ENCODE measurements around the gene COG2. TPM values are rescaled to one million over a fixed set of nuclear protein-coding genes. Genes with fewer than 3 reads are reported as not detected.

COG2 gene
- total and polyA plus RNA-seq, 2 of the 13 experiments (the other 11 are each of a cell fraction or from before 2014, with no cell fraction given), result 16.8 to 36.3 TPM

- TF ChIP-seq E2F2 (CRISPR knock-in tag; IDR thresholded peaks at IDR 0.05; ENCODE audit: borderline replicate concordance), result no peak
- TF ChIP-seq ZNF24 (IDR thresholded peaks at IDR 0.05), result no peak
- TF ChIP-seq MAZ (IDR thresholded peaks at IDR 0.05; ENCODE audit: borderline replicate concordance, low read depth, low read length), result no peak
- no peak for TF ChIP-seq MAZ (CRISPR knock-in tag; IDR thresholded peaks at IDR 0.05; ENCODE audit: low read depth)
- TF ChIP-seq ZSCAN21 (CRISPR knock-in tag; IDR thresholded peaks at IDR 0.05; ENCODE audit: borderline replicate concordance), result no peak
- no peak for TF ChIP-seq ATAD3A (CRISPR knock-in tag; IDR thresholded peaks at IDR 0.05)
- no peak for TF ChIP-seq HNF1A (IDR thresholded peaks at IDR 0.05; ENCODE audit: low read depth)
- 0 out of 2 replicates have a peak, but pooled peaks have one; percentile 23 for TF ChIP-seq HNF1A (CRISPR knock-in tag; IDR thresholded peaks at IDR 0.05; ENCODE audit: borderline replicate concordance)
- TF ChIP-seq MAX (IDR thresholded peaks at IDR 0.05), result 0 out of 2 replicates have a peak, but pooled peaks have one; percentile 38
- TF ChIP-seq HNRNPUL1 (IDR thresholded peaks at IDR 0.05; ENCODE audit: low read depth, low read length), result no peak
- no peak for TF ChIP-seq ZNF770 (CRISPR knock-in tag; IDR thresholded peaks at IDR 0.05)
- TF ChIP-seq HES4 (CRISPR knock-in tag; IDR thresholded peaks at IDR 0.05; ENCODE audit: borderline replicate concordance), result no peak
- no peak for TF ChIP-seq ZNF431 (CRISPR knock-in tag; IDR thresholded peaks at IDR 0.05; ENCODE audit: borderline replicate concordance, low read depth)
- no peak for TF ChIP-seq SOX13 (IDR thresholded peaks at IDR 0.05)
- TF ChIP-seq SOX13 (CRISPR knock-in tag; conservative IDR thresholded peaks at IDR 0.05 in 1 of 2, IDR thresholded peaks at IDR 0.05 in 1 of 2), result peak in 1 of 2 experiments; percentile 53; a peak in 1 of 4 replicates
- TF ChIP-seq TFDP2 (CRISPR knock-in tag; IDR thresholded peaks at IDR 0.05), result no peak
Observed at GRCh38 chr1:230730977-230731376, 88.7 kb downstream of the COG2 start (continued).
